CD4-positive, alpha-beta memory T cell (primary cell): ENCODE data around the gene F8. TPM values are rescaled to one million over a fixed set of nuclear protein-coding genes. Genes with fewer than 3 reads are reported as not detected.

ENCODE experiments used
- CTCF ChIA-PET: fragments of 350-600 bp; sonication (Branson Sonifier 250); formaldehyde crosslinking; loops from one replicate; lab custom pipeline; 2021; ENCODE audit warnings: inconsistent platforms; ENCODE audit not compliant: partially characterized antibody; lab: Charles Lee
- POLR2A ChIA-PET: fragments of 350-600 bp; sonication (Branson Sonifier 250); formaldehyde crosslinking; loops from one replicate; lab custom pipeline; 2021; ENCODE audit not compliant: partially characterized antibody; lab: Charles Lee
- DNase-seq, 5 donors: peaks; one replicate each; pipeline versions ENCODE4 v3.0.0 to v3.0.0-alpha.2; 2020 to 2022; ENCODE audit warnings: mixed read lengths in 1 of 5
- H3K27ac ChIP-seq: one replicate; pipeline ENCODE4 v1.7.0; 2013; ENCODE audit warnings: low read depth, low read length
- H3K27me3 ChIP-seq: 2 replicates; pipeline ENCODE4 v1.7.0; 2013; ENCODE audit warnings: mild to moderate bottlenecking, low read length, moderate library complexity; ENCODE audit not compliant: insufficient read depth
- H3K36me3 ChIP-seq: 2 replicates; pipeline ENCODE4 v1.7.0; 2013; ENCODE audit warnings: mild to moderate bottlenecking, low read length, moderate library complexity; ENCODE audit not compliant: insufficient read depth
- H3K4me1 ChIP-seq: 2 replicates; pipeline ENCODE4 v1.7.0; 2013; ENCODE audit warnings: mild to moderate bottlenecking, low read length, moderate library complexity; ENCODE audit not compliant: insufficient read depth
- H3K4me3 ChIP-seq, 2 donors: one replicate each; pipeline ENCODE4 v1.7.0; 2013; ENCODE audit warnings: low read length in 2 of 2, mild to moderate bottlenecking in 1 of 2
- H3K9me3 ChIP-seq, 2 donors: one replicate each; pipeline ENCODE4 v1.7.0; 2013; ENCODE audit warnings: low read length in 2 of 2, control low read depth in 1 of 2; ENCODE audit not compliant: control insufficient read depth in 1 of 2
- H3K27ac Mint-ChIP-seq, 7 donors: one replicate each; pipeline ENCODE4 v1.8.0; 2020 to 2021; ENCODE audit warnings: mixed read lengths in 7 of 7, mild to moderate bottlenecking in 6 of 7, inconsistent platforms in 3 of 7, moderate library complexity in 3 of 7
- H3K27me3 Mint-ChIP-seq, 2 donors: one replicate each; pipeline ENCODE4 v1.8.0; 2020 to 2021; ENCODE audit warnings: mixed read lengths in 2 of 2
- H3K36me3 Mint-ChIP-seq, 2 donors: one replicate each; pipeline ENCODE4 v1.8.0; 2020 to 2021; ENCODE audit warnings: mixed read lengths in 2 of 2, inconsistent platforms in 1 of 2, mild to moderate bottlenecking in 1 of 2
- H3K4me1 Mint-ChIP-seq, 4 donors: one replicate each; pipeline ENCODE4 v1.8.0; 2020 to 2021; ENCODE audit warnings: mixed read lengths in 4 of 4, mild to moderate bottlenecking in 1 of 4
- H3K4me3 Mint-ChIP-seq, 8 donors: one replicate each; pipeline ENCODE4 v1.8.0; 2020 to 2021; ENCODE audit warnings: mixed read lengths in 8 of 8, mild to moderate bottlenecking in 7 of 8, moderate library complexity in 6 of 8, inconsistent platforms in 3 of 8
- H3K9me3 Mint-ChIP-seq, 8 donors: one replicate each; pipeline ENCODE4 v1.8.0; 2020 to 2021; ENCODE audit warnings: mixed read lengths in 8 of 8, mild to moderate bottlenecking in 5 of 8, inconsistent platforms in 3 of 8, moderate library complexity in 1 of 8
- intact Hi-C: fragments of 100-400 bp; cut with micrococcal nuclease; formaldehyde crosslinking; loops from one replicate; pipeline ENCODE4 v1.15.1; 2023
- polyA plus RNA-seq, 2 donors: library from polyadenylated mRNA; unstranded; fragments of 300-500 nt; fragmentation: Illumina TruSeq; gene quantifications; one replicate each; pipeline ENCODE4 v1.2.3, GENCODE V29; 2021
- total RNA-seq, 2 experiments: library from RNA; stranded (reverse); gene quantifications; one replicate each; pipeline ENCODE4 v1.2.3, GENCODE V29; 2021

Gene F8
- total and polyA plus RNA-seq, 4 experiments from 2014 or later = 2.4 to 7.2 (median 3.7) TPM

GRCh38 chrX:154804261-154804956, 218.1 kb downstream of the F8 start:
- Histone ChIP-seq H3K27me3 (no peaks in the 10 kb centered on the region), H3K9me3 (no peaks in the 10 kb centered on the region), H3K36me3 (no peaks in the 10 kb centered on the region), H3K4me1 (peaks cover 16% of the 10 kb centered on the region), H3K4me3 (peak overlapping the region; percentile 23 to 57), H3K27ac (no peak overlapping the region)
- ChIA-PET CTCF (interaction anchor here (1.4 kb wide), 1 partner anchor 56 kb away, joined by 3 read pairs; no protein-coding TSS in a partner anchor), POLR2A (interaction anchor here (2.4 kb wide), 1 partner anchor 42 kb away, joined by 10 read pairs; the partner anchor contains the start of gene DKC1)
- intact Hi-C loops = no loop called here
- no peaks in the 10 kb centered on the region for H3K36me3 Mint-ChIP-seq
- H3K4me3 Mint-ChIP-seq = peak overlapping the region; percentile 74 to 87 (median 81)
- peaks cover 0 to 3% of the 10 kb centered on the region in 2 donors for H3K27me3 Mint-ChIP-seq
- peaks cover 0 to 5% (median 0%) of the 10 kb centered on the region in 8 donors for H3K9me3 Mint-ChIP-seq
- DNase-seq = no peak
- peak overlapping the region in 2 of 7 donors; percentile 54 to 59 for H3K27ac Mint-ChIP-seq
- peaks cover 9 to 21% (median 12%) of the 10 kb centered on the region in 4 donors for H3K4me1 Mint-ChIP-seq

- peaks cover 16% of the 10 kb centered on the region for H3K4me1 ChIP-seq
- intact Hi-C loops = no loop called here
Observed at GRCh38 chrX:154802947-154803346, 219.6 kb downstream of the F8 start.

GRCh38 chrX:154800478-154801210, 221.9 kb downstream of the F8 start:
- ChIA-PET POLR2A (no interaction called here), CTCF (no interaction called here)
- no peaks in the 10 kb centered on the region for H3K9me3 Mint-ChIP-seq
- Histone ChIP-seq H3K36me3 (no peaks in the 10 kb centered on the region), H3K27ac (no peak overlapping the region), H3K27me3 (no peaks in the 10 kb centered on the region), H3K9me3 (no peaks in the 10 kb centered on the region), H3K4me1 (peaks cover 16% of the 10 kb centered on the region), H3K4me3 (no peak overlapping the region)
- H3K27me3 Mint-ChIP-seq = no peaks in the 10 kb centered on the region
- no peak for DNase-seq
- no peak overlapping the region for H3K4me3 Mint-ChIP-seq
- peak overlapping the region in 1 of 7 donors; percentile 72 for H3K27ac Mint-ChIP-seq
- intact Hi-C loops = no loop called here
- H3K36me3 Mint-ChIP-seq = no peaks in the 10 kb centered on the region
- peaks cover 7 to 25% (median 9%) of the 10 kb centered on the region in 4 donors for H3K4me1 Mint-ChIP-seq

More at GRCh38 chrX:154802947-154803346, 219.6 kb downstream of the F8 start:
- H3K36me3 ChIP-seq = no peaks in the 10 kb centered on the region
- no peaks in the 10 kb centered on the region for H3K9me3 ChIP-seq
- no peak overlapping the region for H3K4me3 ChIP-seq
- H3K27me3 Mint-ChIP-seq = peaks cover 0 to 1% of the 10 kb centered on the region in 2 donors
- peaks cover 7 to 25% (median 14%) of the 10 kb centered on the region in 4 donors for H3K4me1 Mint-ChIP-seq
- H3K27ac Mint-ChIP-seq = no peak overlapping the region
- H3K36me3 Mint-ChIP-seq = no peaks in the 10 kb centered on the region
- POLR2A ChIA-PET = no interaction called here
- H3K27me3 ChIP-seq = no peaks in the 10 kb centered on the region
- no peak for DNase-seq
- peaks cover 0 to 5% (median 0%) of the 10 kb centered on the region in 8 donors for H3K9me3 Mint-ChIP-seq
- CTCF ChIA-PET = no interaction called here
- no peak overlapping the region for H3K4me3 Mint-ChIP-seq
- H3K27ac ChIP-seq = no peak overlapping the region

GRCh38 chrX:154799556-154800348, 222.8 kb downstream of the F8 start:
- Mint-ChIP-seq H3K27me3 (no peaks in the 10 kb centered on the region), H3K36me3 (no peaks in the 10 kb centered on the region), H3K4me3 (no peak overlapping the region), H3K4me1 (peaks cover 6 to 25% (median 8%) of the 10 kb centered on the region in 4 donors), H3K9me3 (no peaks in the 10 kb centered on the region), H3K27ac (no peak overlapping the region)
- ChIA-PET CTCF (no interaction called here), POLR2A (no interaction called here)
- no peaks in the 10 kb centered on the region for H3K27me3 ChIP-seq
- H3K4me1 ChIP-seq = peaks cover 14% of the 10 kb centered on the region
- no peak overlapping the region for H3K27ac ChIP-seq
- intact Hi-C loops = no loop called here
- no peaks in the 10 kb centered on the region for H3K36me3 ChIP-seq
- H3K9me3 ChIP-seq = no peaks in the 10 kb centered on the region
- no peak overlapping the region for H3K4me3 ChIP-seq
- DNase-seq = no peak

- Histone ChIP-seq H3K4me3 (no peak overlapping the region), H3K27me3 (no peaks in the 10 kb centered on the region), H3K9me3 (no peaks in the 10 kb centered on the region), H3K27ac (no peak overlapping the region), H3K36me3 (no peaks in the 10 kb centered on the region), H3K4me1 (peaks cover 2% of the 10 kb centered on the region)
- POLR2A ChIA-PET = no interaction called here
- CTCF ChIA-PET = no interaction called here
- peaks cover 0 to 13% (median 2%) of the 10 kb centered on the region in 4 donors for H3K4me1 Mint-ChIP-seq
- no peaks in the 10 kb centered on the region for H3K27me3 Mint-ChIP-seq
- no peaks in the 10 kb centered on the region for H3K9me3 Mint-ChIP-seq
- H3K27ac Mint-ChIP-seq = no peak overlapping the region
- no peaks in the 10 kb centered on the region for H3K36me3 Mint-ChIP-seq
- no peak for DNase-seq
- intact Hi-C loops = no loop called here
- H3K4me3 Mint-ChIP-seq = no peak overlapping the region
Observed at GRCh38 chrX:154797006-154797405, 225.5 kb downstream of the F8 start.

- intact Hi-C loops = no loop called here
- no peaks in the 10 kb centered on the region for H3K27me3 ChIP-seq
- no peak for DNase-seq
- no peaks in the 10 kb centered on the region for H3K36me3 ChIP-seq
- CTCF ChIA-PET = interaction anchor here (1.0 kb wide), 1 partner anchor 11 kb away, joined by 3 read pairs; no protein-coding TSS in a partner anchor
- Mint-ChIP-seq H3K4me3 (no peak overlapping the region), H3K9me3 (no peaks in the 10 kb centered on the region), H3K4me1 (peaks cover 0 to 8% (median 1%) of the 10 kb centered on the region in 4 donors), H3K36me3 (peaks cover 0 to 1% of the 10 kb centered on the region in 2 donors), H3K27ac (no peak overlapping the region), H3K27me3 (no peaks in the 10 kb centered on the region)
- no peak overlapping the region for H3K27ac ChIP-seq
- no peaks in the 10 kb centered on the region for H3K9me3 ChIP-seq
- no peaks in the 10 kb centered on the region for H3K4me1 ChIP-seq
- POLR2A ChIA-PET = no interaction called here
- no peak overlapping the region for H3K4me3 ChIP-seq
Observed at GRCh38 chrX:154795016-154795415, 227.5 kb downstream of the F8 start.
